KMS-11 (cell line): ENCODE results near the gene INPP4A.

Experiments
- H2AFZ ChIP-seq: fragments of 200-600 bp; sonication (generic); 2 replicates; pipeline ENCODE4 v1.6.1; 2016; ENCODE audit warnings: antibody characterized with exemption, mixed run types, low read depth
- H3K27ac ChIP-seq: fragments of 200-600 bp; sonication (generic); 2 replicates; pipeline ENCODE4 v1.6.1; 2016; ENCODE audit warnings: mild to moderate bottlenecking, mixed run types
- H3K27me3 ChIP-seq: fragments of 200-600 bp; sonication (generic); 2 replicates; pipeline ENCODE4 v1.6.1; 2017; ENCODE audit warnings: mild to moderate bottlenecking, low read depth, mixed run types, moderate library complexity; ENCODE audit not compliant: insufficient read depth
- H3K36me3 ChIP-seq: fragments of 200-600 bp; sonication (generic); 2 replicates; pipeline ENCODE4 v1.6.1; 2017; ENCODE audit warnings: mild to moderate bottlenecking, mixed run types; ENCODE audit not compliant: insufficient read depth
- H3K4me1 ChIP-seq: fragments of 200-600 bp; sonication (generic); 2 replicates; pipeline ENCODE4 v1.6.1; 2016; ENCODE audit warnings: mild to moderate bottlenecking, low read depth, mixed run types; ENCODE audit not compliant: poor library complexity, severe bottlenecking
- H3K4me2 ChIP-seq: fragments of 200-600 bp; sonication (generic); 2 replicates; pipeline ENCODE4 v1.7.0; 2016; ENCODE audit warnings: mild to moderate bottlenecking, mixed run types
- H3K4me3 ChIP-seq: fragments of 200-600 bp; sonication (generic); IDR thresholded peaks from 2 replicates; pipeline ENCODE4 v1.6.1; 2017; ENCODE audit warnings: low read depth, low read length, mixed read lengths; ENCODE audit not compliant: insufficient read depth
- H3K79me2 ChIP-seq: fragments of 200-600 bp; sonication (generic); 2 replicates; pipeline ENCODE4 v1.6.1; 2016; ENCODE audit warnings: low read depth, mixed run types; ENCODE audit not compliant: insufficient read depth
- H3K9ac ChIP-seq: fragments of 200-600 bp; sonication (generic); 2 replicates; pipeline ENCODE4 v1.6.1; 2016; ENCODE audit warnings: mild to moderate bottlenecking, mixed run types
- H4K20me1 ChIP-seq: fragments of 200-600 bp; sonication (generic); 2 replicates; pipeline ENCODE4 v1.6.1; 2016; ENCODE audit warnings: mild to moderate bottlenecking, mixed run types; ENCODE audit not compliant: insufficient read depth
- CTCF ChIP-seq: fragments of 200-600 bp; sonication (generic); conservative IDR thresholded peaks from 2 replicates; pipeline ENCODE4 v1.6.1; 2017; ENCODE audit warnings: low read depth, mild to moderate bottlenecking, antibody characterized with exemption, low read length, moderate library complexity, mixed read lengths

INPP4A gene

GRCh38 chr2:98484652-98485452 is 40.2 kb downstream of the INPP4A start:
- H3K9ac ChIP-seq = peak overlapping the region; percentile 79
- peak overlapping the region; percentile 99 for H3K27ac ChIP-seq
- H3K4me2 ChIP-seq = peak overlapping the region; percentile 97
- no peaks in the 10 kb centered on the region for H3K27me3 ChIP-seq
- no peaks in the 10 kb centered on the region for H3K36me3 ChIP-seq
- no peak overlapping the region for H2AFZ ChIP-seq
- peaks cover 88% of the 10 kb centered on the region for H3K79me2 ChIP-seq
- TF ChIP-seq CTCF = no peak
- H3K4me1 ChIP-seq = peaks cover 99% of the 10 kb centered on the region
- H3K4me3 ChIP-seq = peak overlapping the region; percentile 75
- no peaks in the 10 kb centered on the region for H4K20me1 ChIP-seq

GRCh38 chr2:98485453-98485755 is 40.7 kb downstream of the INPP4A start:
- Histone ChIP-seq H3K4me1 (peaks cover 99% of the 10 kb centered on the region), H3K4me3 (peak overlapping the region; percentile 75), H3K9ac (peak overlapping the region; percentile 79), H3K36me3 (no peaks in the 10 kb centered on the region), H3K4me2 (peak overlapping the region; percentile 97), H3K27ac (peak overlapping the region; percentile 99), H2AFZ (no peak overlapping the region), H4K20me1 (no peaks in the 10 kb centered on the region), H3K27me3 (no peaks in the 10 kb centered on the region), H3K79me2 (peaks cover 88% of the 10 kb centered on the region)
- no peak for TF ChIP-seq CTCF

- H3K36me3 ChIP-seq = no peaks in the 10 kb centered on the region
- H3K4me3 ChIP-seq = no peak overlapping the region
- peak overlapping the region; percentile 97 for H3K4me2 ChIP-seq
- H3K27me3 ChIP-seq = no peaks in the 10 kb centered on the region
- peak overlapping the region; percentile 99 for H3K27ac ChIP-seq
- peak overlapping the region; percentile 79; the same call in 1 of the 2 replicates for H3K9ac ChIP-seq
- peaks cover 88% of the 10 kb centered on the region for H3K79me2 ChIP-seq
- H4K20me1 ChIP-seq = no peaks in the 10 kb centered on the region
- no peak for TF ChIP-seq CTCF
- H3K4me1 ChIP-seq = peaks cover 99% of the 10 kb centered on the region
- no peak overlapping the region for H2AFZ ChIP-seq
Observed at GRCh38 chr2:98486374-98486981, 41.8 kb downstream of the INPP4A start.

- H2AFZ ChIP-seq = no peak overlapping the region
- peaks cover 99% of the 10 kb centered on the region for H3K4me1 ChIP-seq
- peak overlapping the region; percentile 97 for H3K4me2 ChIP-seq
- H3K36me3 ChIP-seq = no peaks in the 10 kb centered on the region
- TF ChIP-seq CTCF = no peak
- no peak overlapping the region for H3K4me3 ChIP-seq
- H3K9ac ChIP-seq = peak overlapping the region; percentile 79
- H3K27me3 ChIP-seq = no peaks in the 10 kb centered on the region
- H4K20me1 ChIP-seq = no peaks in the 10 kb centered on the region
- H3K27ac ChIP-seq = peak overlapping the region; percentile 99
- H3K79me2 ChIP-seq = peaks cover 88% of the 10 kb centered on the region
Observed at GRCh38 chr2:98487101-98487805, 42.6 kb downstream of the INPP4A start.
